Esophagus squamous epithelium (tissue), 5 donors: ENCODE measurements around the gene EIF2D. TPM values are rescaled to one million over a fixed set of nuclear protein-coding genes. Genes with fewer than 3 reads are reported as not detected.

Experiments
- DNase-seq: peaks from one replicate; lab custom pipeline; 2025; lab: John Stamatoyannopoulos, UW
- H3K27ac ChIP-seq, 4 donors: fragments of 200-600 bp; sonication (generic); one replicate each; pipeline ENCODE4 v1.5.1; 2016 to 2019; ENCODE audit warnings: mild to moderate bottlenecking in 1 of 4
- H3K27me3 ChIP-seq, 4 donors: fragments of 200-600 bp; sonication (generic); 1 replicate in 3 of 4; 2 replicates in 1 of 4; pipeline versions ENCODE4 v1.5.1 to v1.6.0; 2017 to 2021; ENCODE audit warnings: antibody characterized with exemption in 1 of 4
- H3K36me3 ChIP-seq, 3 donors: fragments of 200-600 bp; sonication (generic); one replicate each; pipeline ENCODE4 v1.5.1; 2016 to 2019
- H3K4me1 ChIP-seq, 3 donors: fragments of 200-600 bp; sonication (generic); one replicate each; pipeline ENCODE4 v1.5.1; 2017 to 2019
- H3K4me3 ChIP-seq, 4 donors: fragments of 200-600 bp; sonication (generic); 1 replicate in 3 of 4; 2 replicates in 1 of 4; pipeline ENCODE4 v1.5.1; 2016 to 2019; ENCODE audit warnings: mild to moderate bottlenecking in 2 of 4, moderate library complexity in 1 of 4
- H3K9me3 ChIP-seq, 3 donors: fragments of 200-600 bp; sonication (generic); one replicate each; pipeline ENCODE4 v1.5.1; 2016 to 2019
- CTCF ChIP-seq, 6 experiments: fragments of 450-650 bp in 4 of 6; fragments of 200-600 bp in 2 of 6; sonication (generic) in 2 of 6; IDR thresholded peaks; one replicate each; pipeline ENCODE4 v1.5.1; 2016 to 2019; ENCODE audit warnings: antibody characterized with exemption in 6 of 6, mild to moderate bottlenecking in 4 of 6, moderate library complexity in 4 of 6
- POLR2A ChIP-seq, 4 donors: fragments of 450-650 bp; IDR thresholded peaks; one replicate each; pipeline ENCODE4 v1.6.1; 2017; ENCODE audit warnings: antibody characterized with exemption in 4 of 4, mild to moderate bottlenecking in 4 of 4, moderate library complexity in 3 of 4
- WGBS, 2 donors: methylation state at CpG; one replicate each; pipeline ENCODE4 v1.1.5; 2018; 5-methylcytosine and 5-hydroxymethylcytosine counted together
- intact Hi-C: fragments of 100-400 bp; cut with DNase I; formaldehyde crosslinking; loops from one replicate; pipeline ENCODE4 v1.15.0; 2022
- total RNA-seq, 4 donors: library from RNA; depleted of rRNA; stranded (reverse); fragments of >200 nt; gene quantifications; one replicate each; pipeline ENCODE4 v1.1.0, GENCODE V29; 2016
- donor health status: DM: yes; HTN: yes; CAD: no.

EIF2D gene
- total RNA-seq, 4 donors from 2014 or later: 26.8 to 54.4 (median 42.2) TPM

- Histone ChIP-seq H3K27ac (peak overlapping the region in 2 of 4 donors; percentile 29 to 71), H3K36me3 (no peaks in the 10 kb centered on the region), H3K9me3 (no peaks in the 10 kb centered on the region), H3K27me3 (no peaks in the 10 kb centered on the region), H3K4me1 (peaks cover 23 to 85% (median 26%) of the 10 kb centered on the region in 3 donors), H3K4me3 (no peak overlapping the region)
- DNase-seq: no peak
- WGBS, 2 donors: 85 to 89% methylated on average over 3 of the region's 3 CpGs
- TF ChIP-seq CTCF (IDR thresholded peaks at IDR 0.05): no peak
- no peak for TF ChIP-seq POLR2A (IDR thresholded peaks at IDR 0.05)
- intact Hi-C loops: no loop called here
Measured at GRCh38 chr1:206554211-206554610, 58.1 kb downstream of the EIF2D start.

- H3K4me1 ChIP-seq: peaks cover 15 to 69% (median 25%) of the 10 kb centered on the region in 3 donors
- H3K27ac ChIP-seq: no peak overlapping the region
- WGBS, 2 donors: 74 to 78% methylated on average over 3 of the region's 3 CpGs
- DNase-seq: no peak
- intact Hi-C loops: no loop called here
- no peaks in the 10 kb centered on the region for H3K9me3 ChIP-seq
- H3K36me3 ChIP-seq: no peaks in the 10 kb centered on the region
- TF ChIP-seq CTCF (IDR thresholded peaks at IDR 0.05) (no peak), POLR2A (IDR thresholded peaks at IDR 0.05) (no peak)
- H3K4me3 ChIP-seq: no peak overlapping the region
- H3K27me3 ChIP-seq: no peaks in the 10 kb centered on the region
Measured at GRCh38 chr1:206551986-206552326, 60.3 kb downstream of the EIF2D start.

- 94 to 98% methylated on average over 3 to 6 of the region's 9 CpGs for WGBS, 2 donors
- Histone ChIP-seq H3K27me3 (no peaks in the 10 kb centered on the region), H3K4me3 (no peak overlapping the region), H3K9me3 (no peaks in the 10 kb centered on the region), H3K36me3 (no peaks in the 10 kb centered on the region), H3K4me1 (peaks cover 10 to 64% (median 20%) of the 10 kb centered on the region in 3 donors), H3K27ac (no peak overlapping the region)
- TF ChIP-seq POLR2A (IDR thresholded peaks at IDR 0.05) (no peak), CTCF (IDR thresholded peaks at IDR 0.05) (no peak)
- no peak for DNase-seq
- intact Hi-C loops: no loop called here
Measured at GRCh38 chr1:206551296-206551985, 60.8 kb downstream of the EIF2D start.

- H3K27ac ChIP-seq: no peak overlapping the region
- 71 to 86% methylated on average over 2 of the region's 2 CpGs for WGBS, 2 donors
- intact Hi-C loops: no loop called here
Measured at GRCh38 chr1:206550446-206550845, 61.8 kb downstream of the EIF2D start.

More at GRCh38 chr1:206550446-206550845, 61.8 kb downstream of the EIF2D start:
- peaks cover under 1 to 54% (median 10%) of the 10 kb centered on the region in 3 donors for H3K4me1 ChIP-seq
- H3K4me3 ChIP-seq: no peak overlapping the region
- no peaks in the 10 kb centered on the region for H3K27me3 ChIP-seq
- no peaks in the 10 kb centered on the region for H3K9me3 ChIP-seq
- TF ChIP-seq CTCF (IDR thresholded peaks at IDR 0.05): no peak
- no peak for TF ChIP-seq POLR2A (IDR thresholded peaks at IDR 0.05)
- no peaks in the 10 kb centered on the region for H3K36me3 ChIP-seq
- DNase-seq: no peak
